Neural progenitor cell (in vitro differentiated cells): ENCODE data around the gene EXOC7. TPM values are rescaled to one million over a fixed set of nuclear protein-coding genes. Genes with fewer than 3 reads are reported as not detected.

ENCODE experiments used
- DNase-seq: peaks from one replicate; pipeline ENCODE4 v3.0.0-alpha.2; 2016; ENCODE audit warnings: low spot score
- H2AFZ ChIP-seq: fragments of 200-600 bp; sonication (generic); replicated peaks from 2 replicates; pipeline ENCODE4 v1.6.1; 2016; ENCODE audit warnings: antibody characterized with exemption
- H3F3A ChIP-seq: fragments of 200-600 bp; sonication (generic); 2 replicates; pipeline ENCODE4 v1.6.1; 2016; ENCODE audit warnings: antibody characterized with exemption, low read depth
- H3K27ac ChIP-seq: fragments of 200-600 bp; sonication (generic); 2 replicates; pipeline ENCODE4 v1.5.1; 2016; ENCODE audit warnings: mild to moderate bottlenecking
- H3K27me3 ChIP-seq: fragments of 200-600 bp; sonication (generic); 2 replicates; pipeline ENCODE4 v1.6.1; 2016; ENCODE audit warnings: mild to moderate bottlenecking, moderate library complexity
- H3K36me3 ChIP-seq: fragments of 200-600 bp; sonication (generic); 2 replicates; pipeline ENCODE4 v1.5.1; 2016
- H3K4me1 ChIP-seq: fragments of 200-600 bp; sonication (generic); 2 replicates; pipeline ENCODE4 v1.6.1; 2016; ENCODE audit warnings: mixed run types
- H3K4me2 ChIP-seq: fragments of 200-600 bp; sonication (generic); 2 replicates; pipeline ENCODE4 v1.6.1; 2016
- H3K4me3 ChIP-seq: fragments of 200-600 bp; sonication (generic); 2 replicates; pipeline ENCODE4 v1.5.1; 2016
- H3K79me2 ChIP-seq: fragments of 200-600 bp; sonication (generic); 2 replicates; pipeline ENCODE4 v1.6.1; 2016; ENCODE audit warnings: low read depth
- H3K9ac ChIP-seq: fragments of 200-600 bp; sonication (generic); 2 replicates; pipeline ENCODE4 v1.6.1; 2016
- H3K9me3 ChIP-seq: fragments of 200-600 bp; sonication (generic); 2 replicates; pipeline ENCODE4 v1.5.1; 2016; ENCODE audit warnings: low read depth
- H4K20me1 ChIP-seq: fragments of 200-600 bp; sonication (generic); 2 replicates; pipeline ENCODE4 v1.6.1; 2016; ENCODE audit warnings: low read depth
- H3K27ac Mint-ChIP-seq: 3 replicates; pipeline ENCODE4 v1.8.0; 2021; ENCODE audit warnings: mixed read lengths
- H3K27me3 Mint-ChIP-seq: 2 replicates; pipeline ENCODE4 v1.8.0; 2022; ENCODE audit warnings: low read depth, mild to moderate bottlenecking, inconsistent platforms, moderate library complexity, mixed read lengths; ENCODE audit not compliant: insufficient read depth
- H3K36me3 Mint-ChIP-seq: 3 replicates; pipeline ENCODE4 v1.8.0; 2021; ENCODE audit warnings: mixed read lengths
- H3K4me1 Mint-ChIP-seq: 3 replicates; pipeline ENCODE4 v1.8.0; 2021; ENCODE audit warnings: mixed read lengths
- H3K4me3 Mint-ChIP-seq: 3 replicates; pipeline ENCODE4 v1.8.0; 2021; ENCODE audit warnings: mild to moderate bottlenecking, moderate library complexity, mixed read lengths
- H3K9me3 Mint-ChIP-seq: 3 replicates; pipeline ENCODE4 v1.8.0; 2020; ENCODE audit warnings: mixed read lengths
- CTCF ChIP-seq: fragments of 200-600 bp; sonication (generic); IDR thresholded peaks from 2 replicates; pipeline ENCODE4 v1.5.1; 2017; ENCODE audit warnings: antibody characterized with exemption, mild to moderate bottlenecking
- EZH2 ChIP-seq: fragments of 200-600 bp; sonication (generic); IDR thresholded peaks from 2 replicates; pipeline ENCODE4 v1.6.1; 2017; ENCODE audit warnings: antibody characterized with exemption, mild to moderate bottlenecking, moderate library complexity
- EZH2phosphoT487 ChIP-seq: fragments of 200-600 bp; sonication (generic); IDR thresholded peaks from 2 replicates; pipeline ENCODE4 v1.6.1; 2017; ENCODE audit warnings: antibody characterized with exemption
- total RNA-seq: library from RNA; depleted of rRNA; stranded (reverse); fragments of >200 nt; gene quantifications from 2 replicates; pipeline ENCODE4 v1.2.3, GENCODE V29; 2015; ENCODE audit warnings: low replicate concordance

The EXOC7 gene
- total RNA-seq, 1 donor from 2014 or later, result 64.3 TPM

- peak overlapping the region; percentile 85 for H3K27ac Mint-ChIP-seq
These were observed 31.6 kb upstream of the EXOC7 start for GRCh38 chr17:76134911-76135809.

DNA sequence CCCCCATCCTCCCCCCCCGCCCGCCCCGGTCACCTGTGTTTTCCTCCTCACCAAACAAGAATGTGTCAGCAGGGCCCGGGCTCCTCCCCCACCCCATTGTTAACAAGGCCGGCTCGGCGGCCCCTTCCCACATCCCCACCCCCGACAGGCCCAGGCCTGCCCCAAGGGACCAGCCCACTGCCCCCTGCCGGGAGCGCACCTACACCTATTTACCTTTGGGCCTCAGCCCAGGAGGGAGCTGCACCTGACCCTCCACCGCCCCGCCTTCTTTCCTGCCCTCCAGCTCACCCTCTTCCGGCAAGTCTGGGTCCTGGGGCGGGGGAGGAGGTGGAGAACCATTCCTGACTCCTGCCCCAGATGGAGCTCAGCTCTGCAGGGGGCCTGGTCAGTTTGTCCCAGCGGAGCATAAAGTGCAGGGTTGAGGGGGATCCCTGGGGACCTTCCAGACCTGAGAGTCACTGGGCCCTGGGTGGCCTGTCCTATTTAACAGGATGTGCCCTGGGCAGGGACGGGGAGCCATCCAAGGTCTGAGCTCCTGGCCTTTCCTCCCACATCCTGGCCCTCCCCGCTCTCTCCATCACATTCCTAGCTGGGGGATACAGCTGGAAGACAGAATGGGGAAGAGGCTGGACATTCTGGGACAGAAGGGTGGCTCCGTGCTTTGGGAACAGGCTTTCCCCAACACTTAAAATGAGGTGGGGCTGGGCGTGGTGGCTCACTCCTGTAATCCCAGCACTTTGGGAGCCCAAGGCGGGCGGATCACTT is 29.2 kb upstream of the EXOC7 start:
- no peaks in the 10 kb centered on the region for H3K36me3 Mint-ChIP-seq
- peaks cover 46% of the 10 kb centered on the region for H3F3A ChIP-seq
- H3K9me3 ChIP-seq, result no peaks in the 10 kb centered on the region
- H3K27ac ChIP-seq, result no peak overlapping the region
- TF ChIP-seq EZH2phosphoT487, result peak; percentile 38
- peak; percentile 32 for TF ChIP-seq EZH2
- no peak for TF ChIP-seq CTCF
- no peak overlapping the region for H3K9ac ChIP-seq
- peaks cover 36% of the 10 kb centered on the region for H3K4me1 Mint-ChIP-seq
- no peak overlapping the region for H2AFZ ChIP-seq
- H3K79me2 ChIP-seq, result no peaks in the 10 kb centered on the region
- no peaks in the 10 kb centered on the region for H3K9me3 Mint-ChIP-seq
- no peaks in the 10 kb centered on the region for H3K36me3 ChIP-seq
- H3K4me3 ChIP-seq, result peak overlapping the region; percentile 35
- H3K27me3 ChIP-seq, result peaks cover 81% of the 10 kb centered on the region
- peak; percentile 55 for DNase-seq
- peaks cover 21% of the 10 kb centered on the region for H3K27me3 Mint-ChIP-seq
- peaks cover 67% of the 10 kb centered on the region for H3K4me1 ChIP-seq
- no peak overlapping the region for H3K4me3 Mint-ChIP-seq
- H4K20me1 ChIP-seq, result peaks cover 7% of the 10 kb centered on the region
- H3K27ac Mint-ChIP-seq, result no peak overlapping the region
- peak overlapping the region; percentile 77 for H3K4me2 ChIP-seq

More at GRCh38 chr17:76134911-76135809, 31.6 kb upstream of the EXOC7 start:
- Histone ChIP-seq H3K9ac (no peak overlapping the region), H3K79me2 (no peaks in the 10 kb centered on the region), H3K4me2 (peak overlapping the region; percentile 63), H2AFZ (no peak overlapping the region), H3F3A (peaks cover 70% of the 10 kb centered on the region), H3K27me3 (peaks cover 100% of the 10 kb centered on the region), H3K9me3 (no peaks in the 10 kb centered on the region), H3K4me3 (peak overlapping the region; percentile 20), H3K36me3 (no peaks in the 10 kb centered on the region), H3K27ac (no peak overlapping the region), H3K4me1 (peaks cover 89% of the 10 kb centered on the region), H4K20me1 (peaks cover 7% of the 10 kb centered on the region)
- Mint-ChIP-seq H3K4me1 (peaks cover 57% of the 10 kb centered on the region), H3K4me3 (peak overlapping the region; percentile 68), H3K9me3 (no peaks in the 10 kb centered on the region), H3K36me3 (no peaks in the 10 kb centered on the region), H3K27me3 (peaks cover 15% of the 10 kb centered on the region)
- TF ChIP-seq EZH2phosphoT487 (peak; percentile 36), CTCF (no peak), EZH2 (peak; percentile 33)
- peak; percentile 48 for DNase-seq

DNA sequence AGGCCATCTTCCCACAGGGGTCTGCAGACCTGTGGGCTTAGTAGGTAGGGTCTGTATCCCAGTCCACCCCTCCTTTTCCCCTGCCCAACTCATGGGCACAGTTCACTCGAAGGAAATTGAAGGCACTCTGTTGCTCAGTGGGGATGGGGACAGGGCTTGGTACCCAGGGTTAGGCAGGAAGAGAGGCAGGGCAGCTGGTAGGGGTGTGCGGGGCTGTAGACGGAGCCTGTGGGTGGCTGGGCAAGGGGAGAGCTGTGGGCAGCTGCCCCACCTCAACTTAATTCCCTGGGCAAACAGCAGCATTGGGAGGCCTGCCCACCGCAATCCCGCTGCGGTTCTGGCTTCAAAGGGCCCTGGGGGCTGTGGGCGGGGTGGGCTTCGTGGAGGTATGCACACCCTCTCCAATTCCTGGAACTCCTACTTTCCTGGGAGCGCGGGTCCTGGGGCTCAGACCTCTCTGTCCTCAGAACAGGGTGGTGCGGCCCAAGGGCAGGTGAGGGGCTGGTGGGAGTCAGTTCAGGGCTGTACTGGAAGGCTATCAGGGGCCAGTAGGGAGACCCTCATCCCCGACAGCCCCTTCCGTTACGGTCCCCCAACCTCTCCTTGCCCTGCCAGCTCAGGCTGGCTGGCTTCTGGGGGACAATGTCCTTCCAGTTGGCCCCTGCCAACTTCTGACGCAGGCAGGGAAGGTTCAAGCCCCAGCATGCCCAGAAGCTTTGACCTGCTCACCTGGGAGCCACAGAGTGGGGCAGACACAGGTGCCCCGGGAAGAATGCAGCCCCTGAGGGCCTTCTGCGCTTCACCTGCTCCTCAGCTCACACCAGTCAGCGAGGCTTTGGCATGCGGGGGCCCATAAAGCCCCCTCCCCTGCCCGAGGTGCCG is 28.3 kb upstream of the EXOC7 start:
- Histone ChIP-seq H3K27ac (no peak overlapping the region), H4K20me1 (peaks cover 7% of the 10 kb centered on the region), H3K36me3 (no peaks in the 10 kb centered on the region), H3K27me3 (peaks cover 73% of the 10 kb centered on the region), H3K79me2 (no peaks in the 10 kb centered on the region), H3K4me1 (peaks cover 58% of the 10 kb centered on the region), H3K9ac (no peak overlapping the region), H2AFZ (no peak overlapping the region), H3K4me2 (peak overlapping the region; percentile 77), H3F3A (peaks cover 39% of the 10 kb centered on the region), H3K4me3 (peak overlapping the region; percentile 35), H3K9me3 (no peaks in the 10 kb centered on the region)
- H3K4me3 Mint-ChIP-seq, result no peak overlapping the region
- DNase-seq, result no peak
- no peaks in the 10 kb centered on the region for H3K36me3 Mint-ChIP-seq
- no peaks in the 10 kb centered on the region for H3K9me3 Mint-ChIP-seq
- no peak for TF ChIP-seq EZH2phosphoT487
- TF ChIP-seq CTCF, result no peak
- TF ChIP-seq EZH2, result no peak
- peaks cover 34% of the 10 kb centered on the region for H3K4me1 Mint-ChIP-seq
- H3K27me3 Mint-ChIP-seq, result peaks cover 18% of the 10 kb centered on the region
- peak overlapping the region; percentile 51 for H3K27ac Mint-ChIP-seq
